HepG2 (cell line): ENCODE measurements around the gene THADA. TPM values are rescaled to one million over a fixed set of nuclear protein-coding genes. Genes with fewer than 3 reads are reported as not detected.
A peak's percentile ranks its signal among the peaks of the same experiment; 100 is the strongest.

ENCODE experiments used
- ADNP ChIP-seq: sonication (generic); formaldehyde crosslinking; IDR thresholded peaks from 2 replicates; pipeline ENCODE4 v1.4.0; 2020; ENCODE audit warnings: missing genetic modification reagents
- CREB3 ChIP-seq: sonication (generic); formaldehyde crosslinking; IDR thresholded peaks from 2 replicates; pipeline ENCODE4 v1.5.0; 2020; ENCODE audit warnings: missing genetic modification reagents
- CSRNP2 ChIP-seq: sonication (generic); formaldehyde crosslinking; conservative IDR thresholded peaks from 2 replicates; pipeline ENCODE4 v1.8.0; 2022; ENCODE audit warnings: low read depth, missing genetic modification reagents
- GATAD1 ChIP-seq: IDR thresholded peaks from 2 replicates; pipeline ENCODE4 v1.6.1; 2016; ENCODE audit warnings: missing genetic modification reagents, missing compliant biosample characterization
- HOXA5 ChIP-seq: sonication (generic); formaldehyde crosslinking; IDR thresholded peaks from 2 replicates; pipeline ENCODE4 v1.4.0; 2020; ENCODE audit warnings: missing genetic modification reagents
- PTBP1 ChIP-seq: fragments of 200-400 bp; formaldehyde crosslinking; IDR thresholded peaks from 2 replicates; pipeline ENCODE4 v1.6.1; 2018; ENCODE audit warnings: low read length, low read depth; ENCODE audit not compliant: poor library complexity, severe bottlenecking
- SMC3 ChIP-seq: IDR thresholded peaks from 2 replicates; pipeline ENCODE4 v1.6.1; 2011; ENCODE audit warnings: low read length, improper control_type of control experiment
- WIZ ChIP-seq: sonication (generic); formaldehyde crosslinking; IDR thresholded peaks from 2 replicates; pipeline ENCODE4 v1.5.1; 2020; ENCODE audit warnings: mild to moderate bottlenecking, missing genetic modification reagents
- YY1 ChIP-seq: IDR thresholded peaks from 2 replicates; pipeline ENCODE4 v1.6.1; 2011; ENCODE audit warnings: low read length, low read depth, moderate library complexity, mild to moderate bottlenecking; ENCODE audit not compliant: insufficient read depth, insufficient replicate concordance
- ZBTB43 ChIP-seq: sonication (generic); formaldehyde crosslinking; conservative IDR thresholded peaks from 2 replicates; pipeline ENCODE4 v1.4.0; 2020; ENCODE audit warnings: missing genetic modification reagents
- ZFP1 ChIP-seq: IDR thresholded peaks from 2 replicates; pipeline ENCODE4 v1.6.1; 2016
- ZFYVE20 ChIP-seq: sonication (generic); formaldehyde crosslinking; IDR thresholded peaks from 2 replicates; pipeline ENCODE4 v1.8.0; 2023; ENCODE audit warnings: low read depth, mild to moderate bottlenecking, moderate library complexity, missing genetic modification reagents, borderline replicate concordance
- ZNF333 ChIP-seq: sonication (generic); formaldehyde crosslinking; IDR thresholded peaks from 2 replicates; pipeline ENCODE4 v1.4.0; 2020; ENCODE audit warnings: mild to moderate bottlenecking, missing genetic modification reagents, borderline replicate concordance
- ZNF430 ChIP-seq: sonication (generic); formaldehyde crosslinking; IDR thresholded peaks from 2 replicates; pipeline ENCODE4 v1.9.0; 2021; ENCODE audit warnings: mild to moderate bottlenecking, missing genetic modification reagents
- ZNF597 ChIP-seq: sonication (generic); formaldehyde crosslinking; IDR thresholded peaks from 2 replicates; pipeline ENCODE4 v1.5.0; 2020; ENCODE audit warnings: missing genetic modification reagents
- ZSCAN9 ChIP-seq: IDR thresholded peaks from 2 replicates; pipeline ENCODE4 v1.6.1; 2016; ENCODE audit warnings: borderline replicate concordance
- polyA plus RNA-seq, 8 experiments: library from polyadenylated mRNA; depleted of rRNA in 3 of 8; stranded (reverse) in 7 of 8; unstranded in 1 of 8; fragments of >200 nt; fragmentation: Illumina TruSeq in 4 of 8; extraction: Trizol in 4 of 8; gene quantifications; 2 replicates each; pipeline versions ENCODE4 v1.2.1 to v1.2.3, GENCODE V29; 2011 to 2016; ENCODE audit warnings: low read depth in 4 of 8, missing spikeins in 1 of 8, mixed read lengths in 1 of 8; ENCODE audit not compliant: insufficient read depth in 1 of 8
- total RNA-seq, 5 experiments: library from RNA; depleted of rRNA; stranded (reverse); fragments of >200 nt; fragmentation: Illumina TruSeq; extraction: Trizol; gene quantifications; 2 replicates each; pipeline ENCODE4 v1.2.3, GENCODE V29; 2016; ENCODE audit warnings: low read depth in 1 of 5
- TF ChIP-seq, protein P1 (sequence below): sonication (generic); formaldehyde crosslinking; IDR thresholded peaks from 2 replicates; pipeline ENCODE4 v1.9.0; 2021; ENCODE audit warnings: missing genetic modification reagents, mild to moderate bottlenecking, borderline replicate concordance
- TF ChIP-seq, protein P2 (sequence below): sonication (generic); formaldehyde crosslinking; IDR thresholded peaks from 2 replicates; pipeline ENCODE4 v1.5.0; 2020; ENCODE audit warnings: mild to moderate bottlenecking, missing genetic modification reagents
- TF ChIP-seq, protein P3 (sequence below): IDR thresholded peaks from 2 replicates; pipeline ENCODE4 v1.6.1; 2016; ENCODE audit warnings: missing genetic modification reagents, missing compliant biosample characterization

THADA gene
- total and polyA plus RNA-seq, 2 of the 13 experiments (the other 11 are each of a cell fraction or from before 2014, with no cell fraction given): 12.7 to 21.7 TPM

GRCh38 chr2:43210467-43211303, 385.2 kb downstream of the THADA start (continued):
- TF ChIP-seq PTBP1: no peak
- TF ChIP-seq GATAD1 (CRISPR knock-in tag): peak; percentile 72; the same call in 1 of the 2 replicates
- TF ChIP-seq ZNF333 (CRISPR knock-in tag): no peak; the same call in 1 of the 2 replicates
- peak; percentile 98 for TF ChIP-seq ZNF430 (CRISPR knock-in tag)
- TF ChIP-seq YY1: no peak
- TF ChIP-seq, protein P1, sequence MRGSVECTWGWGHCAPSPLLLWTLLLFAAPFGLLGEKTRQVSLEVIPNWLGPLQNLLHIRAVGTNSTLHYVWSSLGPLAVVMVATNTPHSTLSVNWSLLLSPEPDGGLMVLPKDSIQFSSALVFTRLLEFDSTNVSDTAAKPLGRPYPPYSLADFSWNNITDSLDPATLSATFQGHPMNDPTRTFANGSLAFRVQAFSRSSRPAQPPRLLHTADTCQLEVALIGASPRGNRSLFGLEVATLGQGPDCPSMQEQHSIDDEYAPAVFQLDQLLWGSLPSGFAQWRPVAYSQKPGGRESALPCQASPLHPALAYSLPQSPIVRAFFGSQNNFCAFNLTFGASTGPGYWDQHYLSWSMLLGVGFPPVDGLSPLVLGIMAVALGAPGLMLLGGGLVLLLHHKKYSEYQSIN (CRISPR knock-in tag): no peak
- peak; percentile 74; the same call in 1 of the 2 replicates for TF ChIP-seq ADNP (CRISPR knock-in tag)
- no peak for TF ChIP-seq WIZ
- TF ChIP-seq ZSCAN9: peak; percentile 80; the same call in 1 of the 2 replicates
- TF ChIP-seq, protein P2, sequence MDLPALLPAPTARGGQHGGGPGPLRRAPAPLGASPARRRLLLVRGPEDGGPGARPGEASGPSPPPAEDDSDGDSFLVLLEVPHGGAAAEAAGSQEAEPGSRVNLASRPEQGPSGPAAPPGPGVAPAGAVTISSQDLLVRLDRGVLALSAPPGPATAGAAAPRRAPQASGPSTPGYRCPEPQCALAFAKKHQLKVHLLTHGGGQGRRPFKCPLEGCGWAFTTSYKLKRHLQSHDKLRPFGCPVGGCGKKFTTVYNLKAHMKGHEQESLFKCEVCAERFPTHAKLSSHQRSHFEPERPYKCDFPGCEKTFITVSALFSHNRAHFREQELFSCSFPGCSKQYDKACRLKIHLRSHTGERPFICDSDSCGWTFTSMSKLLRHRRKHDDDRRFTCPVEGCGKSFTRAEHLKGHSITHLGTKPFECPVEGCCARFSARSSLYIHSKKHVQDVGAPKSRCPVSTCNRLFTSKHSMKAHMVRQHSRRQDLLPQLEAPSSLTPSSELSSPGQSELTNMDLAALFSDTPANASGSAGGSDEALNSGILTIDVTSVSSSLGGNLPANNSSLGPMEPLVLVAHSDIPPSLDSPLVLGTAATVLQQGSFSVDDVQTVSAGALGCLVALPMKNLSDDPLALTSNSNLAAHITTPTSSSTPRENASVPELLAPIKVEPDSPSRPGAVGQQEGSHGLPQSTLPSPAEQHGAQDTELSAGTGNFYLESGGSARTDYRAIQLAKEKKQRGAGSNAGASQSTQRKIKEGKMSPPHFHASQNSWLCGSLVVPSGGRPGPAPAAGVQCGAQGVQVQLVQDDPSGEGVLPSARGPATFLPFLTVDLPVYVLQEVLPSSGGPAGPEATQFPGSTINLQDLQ: 0 out of 2 replicates have a peak, but pooled peaks have one; percentile 40
- peak; percentile 67; the same call in 1 of the 2 replicates for TF ChIP-seq HOXA5 (CRISPR knock-in tag)
- TF ChIP-seq ZBTB43 (CRISPR knock-in tag): peak; percentile 96
- TF ChIP-seq ZNF597 (CRISPR knock-in tag): no peak
- TF ChIP-seq, protein P3, sequence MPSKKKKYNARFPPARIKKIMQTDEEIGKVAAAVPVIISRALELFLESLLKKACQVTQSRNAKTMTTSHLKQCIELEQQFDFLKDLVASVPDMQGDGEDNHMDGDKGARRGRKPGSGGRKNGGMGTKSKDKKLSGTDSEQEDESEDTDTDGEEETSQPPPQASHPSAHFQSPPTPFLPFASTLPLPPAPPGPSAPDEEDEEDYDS (CRISPR knock-in tag): peak; percentile 27; the same call in 1 of the 2 replicates
- TF ChIP-seq ZFP1 (CRISPR knock-in tag): 0 out of 2 replicates have a peak, but pooled peaks have one; percentile 54
- TF ChIP-seq CSRNP2 (CRISPR knock-in tag): no peak
- 0 out of 2 replicates have a peak, but pooled peaks have one; percentile 3 for TF ChIP-seq SMC3
- TF ChIP-seq ZFYVE20: no peak
- peak; percentile 42; the same call in 1 of the 2 replicates for TF ChIP-seq CREB3 (CRISPR knock-in tag)
